K562 (cell line): Measurements from ENCODE around the gene WDR13. TPM values are rescaled to one million over a fixed set of nuclear protein-coding genes. Genes with fewer than 3 reads are reported as not detected.

Source experiments
- ELF4 ChIP-seq: fragments of 450-650 bp; formaldehyde crosslinking; IDR thresholded peaks from 2 replicates; pipeline ENCODE4 v1.4.0; 2022; ENCODE audit warnings: missing genetic modification characterization
- FOSL1 ChIP-seq: fragments of 200-800 bp; sonication (Bioruptor generic); conservative IDR thresholded peaks from 2 replicates; pipeline ENCODE4 v1.6.1; 2016; ENCODE audit warnings: missing genetic modification characterization, missing compliant biosample characterization
- FOXK2 ChIP-seq, 2 experiments: fragments of 450-650 bp; IDR thresholded peaks in 1 of 2; conservative IDR thresholded peaks in 1 of 2; 2 replicates each; pipeline ENCODE4 v1.6.1; 2016; ENCODE audit warnings: low read depth in 2 of 2, mild to moderate bottlenecking in 1 of 2
- KLF1 ChIP-seq: fragments of 450-650 bp; IDR thresholded peaks from 2 replicates; pipeline ENCODE4 v1.6.1; 2016; ENCODE audit warnings: missing genetic modification characterization, missing compliant biosample characterization
- MYNN ChIP-seq, 2 experiments: sonication (generic); formaldehyde crosslinking in 1 of 2; IDR thresholded peaks; 2 replicates each; pipeline versions ENCODE4 v1.5.0 to v1.6.1; 2016 to 2020; ENCODE audit warnings: antibody characterized with exemption in 1 of 2, missing genetic modification reagents in 1 of 2
- POLR2H ChIP-seq: IDR thresholded peaks from 2 replicates; pipeline ENCODE4 v1.6.1; 2016; ENCODE audit warnings: missing genetic modification characterization, low read depth, mild to moderate bottlenecking, control low read depth, missing compliant biosample characterization, moderate library complexity
- RFX1 ChIP-seq: fragments of 450-650 bp; IDR thresholded peaks from 2 replicates; pipeline ENCODE4 v1.6.1; 2016; ENCODE audit warnings: mild to moderate bottlenecking, moderate library complexity
- RNF2 ChIP-seq: sonication (generic); IDR thresholded peaks from 2 replicates; pipeline ENCODE4 v1.6.1; 2016
- SMARCB1 ChIP-seq: IDR thresholded peaks from 2 replicates; pipeline ENCODE4 v1.6.1; 2011; ENCODE audit warnings: improper control_type of control experiment, low read depth; ENCODE audit not compliant: insufficient read length
- ZBTB1 ChIP-seq: sonication (generic); formaldehyde crosslinking; IDR thresholded peaks from 2 replicates; pipeline ENCODE4 v1.8.1; 2023; ENCODE audit warnings: missing genetic modification reagents, low read depth, mild to moderate bottlenecking, borderline replicate concordance
- ZC3H4 ChIP-seq: sonication (generic); formaldehyde crosslinking; IDR thresholded peaks from 2 replicates; pipeline ENCODE4 v1.9.0; 2021; ENCODE audit warnings: missing genetic modification reagents, borderline replicate concordance
- polyA plus RNA-seq, 8 experiments: library from polyadenylated mRNA; depleted of rRNA in 4 of 8; stranded (reverse) in 5 of 8; unstranded in 3 of 8; fragments of >200 nt; fragmentation: Nextera tagmentation in 2 of 8; fragmentation: Illumina TruSeq in 1 of 8; extraction: Ambion mirVana in 2 of 8; extraction: Trizol in 1 of 8; gene quantifications; 2 replicates each; pipeline versions ENCODE4 v1.2.1 to v1.2.3, GENCODE V29; 2011 to 2014; ENCODE audit warnings: inconsistent platforms in 1 of 8, missing spikeins in 1 of 8
- total RNA-seq, 7 experiments: library from RNA; depleted of rRNA in 6 of 7; stranded (reverse); fragments of >200 nt in 6 of 7; fragmentation: Illumina TruSeq in 2 of 7; extraction: Trizol in 2 of 7; gene quantifications; 2 replicates each; pipeline versions ENCODE4 v1.2.1 to v1.2.3, GENCODE V29; 2011 to 2021; ENCODE audit warnings: low replicate concordance in 1 of 7
- TF ChIP-seq, protein P1 (sequence below): fragments of 450-650 bp; IDR thresholded peaks from 2 replicates; pipeline ENCODE4 v1.6.1; 2016; ENCODE audit warnings: borderline replicate concordance
- TF ChIP-seq, protein P2 (sequence below): fragments of 450-650 bp; formaldehyde crosslinking; IDR thresholded peaks from 2 replicates; pipeline ENCODE4 v1.4.0; 2020; ENCODE audit warnings: mild to moderate bottlenecking, moderate library complexity
- TF ChIP-seq, protein P3 (sequence below), 2 experiments: fragments of 450-650 bp; IDR thresholded peaks; 2 replicates each; pipeline ENCODE4 v1.6.1; 2016
- TF ChIP-seq, protein P4 (sequence below), 2 experiments: fragments of 450-650 bp; IDR thresholded peaks; 2 replicates each; pipeline ENCODE4 v1.6.1; 2018; ENCODE audit warnings: mild to moderate bottlenecking in 2 of 2, low read depth in 1 of 2; ENCODE audit not compliant: partially characterized antibody in 2 of 2
- TF ChIP-seq, protein P5 (sequence below): sonication (generic); formaldehyde crosslinking; IDR thresholded peaks from 2 replicates; pipeline ENCODE4 v1.9.0; 2022; ENCODE audit warnings: mild to moderate bottlenecking, missing genetic modification reagents

WDR13 gene
- total and polyA plus RNA-seq, 9 of the 15 experiments (the other 6 are each of a cell fraction or from before 2014, with no cell fraction given) = 7.4 to 70.5 (median 31.4) TPM

DNA sequence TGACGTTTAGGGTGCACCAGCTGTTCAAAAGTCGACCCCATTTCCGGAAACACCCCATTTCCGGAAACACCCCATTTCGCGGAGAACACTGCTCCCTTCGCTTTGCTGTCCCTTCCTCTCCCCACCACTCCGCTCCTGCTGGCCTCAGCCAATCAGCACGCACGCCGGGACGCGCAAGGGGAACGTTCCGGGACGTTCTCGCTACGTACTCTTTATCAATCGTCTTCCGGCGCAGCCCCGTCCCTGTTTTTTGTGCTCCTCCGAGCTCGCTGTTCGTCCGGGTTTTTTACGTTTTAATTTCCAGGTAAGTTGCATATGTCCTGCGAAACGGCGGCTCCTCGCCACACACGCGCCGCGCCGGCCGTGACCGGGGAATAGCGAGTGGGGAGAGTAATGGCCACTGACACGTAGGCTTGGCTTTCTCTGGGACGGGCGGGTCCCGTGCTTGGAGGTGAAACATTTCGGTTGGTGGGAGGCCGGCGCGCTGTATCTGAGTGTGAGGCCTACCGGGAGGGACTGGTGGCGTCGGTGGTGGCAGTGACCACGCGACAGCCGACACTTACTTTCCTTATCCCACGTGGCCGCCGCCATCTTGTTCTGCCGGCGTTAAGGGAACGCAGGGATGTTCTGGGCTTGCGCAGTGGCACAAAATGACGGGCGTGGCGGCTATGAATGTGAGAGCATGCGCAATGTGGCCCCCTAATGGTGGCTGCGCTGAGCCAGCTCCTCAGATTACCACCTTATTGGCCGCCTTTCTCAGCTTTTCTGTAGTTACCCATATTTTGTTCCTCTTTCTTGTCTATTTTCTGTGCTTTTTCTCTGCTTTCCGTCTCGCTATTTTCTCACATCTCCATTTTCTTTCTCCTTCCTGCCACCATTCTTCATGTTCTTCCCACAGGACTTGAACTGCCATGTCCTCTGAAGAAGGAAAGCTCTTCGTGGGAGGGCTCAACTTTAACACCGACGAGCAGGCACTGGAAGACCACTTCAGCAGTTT lies 22.7 kb upstream of the WDR13 start, which contains the start of gene RBM3 (continued):
- peak; percentile 99 for TF ChIP-seq KLF1 (tag)
- no peak; the same call in 1 of the 2 replicates for TF ChIP-seq FOSL1 (tag)
- TF ChIP-seq POLR2H = peak; percentile 93
- TF ChIP-seq, protein P1, sequence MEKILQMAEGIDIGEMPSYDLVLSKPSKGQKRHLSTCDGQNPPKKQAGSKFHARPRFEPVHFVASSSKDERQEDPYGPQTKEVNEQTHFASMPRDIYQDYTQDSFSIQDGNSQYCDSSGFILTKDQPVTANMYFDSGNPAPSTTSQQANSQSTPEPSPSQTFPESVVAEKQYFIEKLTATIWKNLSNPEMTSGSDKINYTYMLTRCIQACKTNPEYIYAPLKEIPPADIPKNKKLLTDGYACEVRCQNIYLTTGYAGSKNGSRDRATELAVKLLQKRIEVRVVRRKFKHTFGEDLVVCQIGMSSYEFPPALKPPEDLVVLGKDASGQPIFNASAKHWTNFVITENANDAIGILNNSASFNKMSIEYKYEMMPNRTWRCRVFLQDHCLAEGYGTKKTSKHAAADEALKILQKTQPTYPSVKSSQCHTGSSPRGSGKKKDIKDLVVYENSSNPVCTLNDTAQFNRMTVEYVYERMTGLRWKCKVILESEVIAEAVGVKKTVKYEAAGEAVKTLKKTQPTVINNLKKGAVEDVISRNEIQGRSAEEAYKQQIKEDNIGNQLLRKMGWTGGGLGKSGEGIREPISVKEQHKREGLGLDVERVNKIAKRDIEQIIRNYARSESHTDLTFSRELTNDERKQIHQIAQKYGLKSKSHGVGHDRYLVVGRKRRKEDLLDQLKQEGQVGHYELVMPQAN = peak; percentile 97
- TF ChIP-seq MYNN (IDR thresholded peaks at IDR 0.05) = peak; percentile 57; the same call in 1 of the 2 replicates
- no peak for TF ChIP-seq MYNN (CRISPR knock-in tag; IDR thresholded peaks at IDR 0.05)
- no peak for TF ChIP-seq SMARCB1
- TF ChIP-seq FOXK2 (conservative IDR thresholded peaks at IDR 0.05 in 1 of 2, IDR thresholded peaks at IDR 0.05 in 1 of 2; ENCODE audit: low read depth in 2 of 2) = peak; percentile 98 to 100
- TF ChIP-seq RFX1 = 0 out of 2 replicates have a peak, but pooled peaks have one; percentile 26
- TF ChIP-seq, protein P2, sequence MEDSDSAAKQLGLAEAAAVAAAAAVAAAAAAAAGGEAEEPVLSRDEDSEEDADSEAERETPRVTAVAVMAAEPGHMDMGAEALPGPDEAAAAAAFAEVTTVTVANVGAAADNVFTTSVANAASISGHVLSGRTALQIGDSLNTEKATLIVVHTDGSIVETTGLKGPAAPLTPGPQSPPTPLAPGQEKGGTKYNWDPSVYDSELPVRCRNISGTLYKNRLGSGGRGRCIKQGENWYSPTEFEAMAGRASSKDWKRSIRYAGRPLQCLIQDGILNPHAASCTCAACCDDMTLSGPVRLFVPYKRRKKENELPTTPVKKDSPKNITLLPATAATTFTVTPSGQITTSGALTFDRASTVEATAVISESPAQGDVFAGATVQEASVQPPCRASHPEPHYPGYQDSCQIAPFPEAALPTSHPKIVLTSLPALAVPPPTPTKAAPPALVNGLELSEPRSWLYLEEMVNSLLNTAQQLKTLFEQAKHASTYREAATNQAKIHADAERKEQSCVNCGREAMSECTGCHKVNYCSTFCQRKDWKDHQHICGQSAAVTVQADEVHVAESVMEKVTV (CRISPR knock-in tag) = 0 out of 2 replicates have a peak, but pooled peaks have one; percentile 6
- TF ChIP-seq, protein P3, sequence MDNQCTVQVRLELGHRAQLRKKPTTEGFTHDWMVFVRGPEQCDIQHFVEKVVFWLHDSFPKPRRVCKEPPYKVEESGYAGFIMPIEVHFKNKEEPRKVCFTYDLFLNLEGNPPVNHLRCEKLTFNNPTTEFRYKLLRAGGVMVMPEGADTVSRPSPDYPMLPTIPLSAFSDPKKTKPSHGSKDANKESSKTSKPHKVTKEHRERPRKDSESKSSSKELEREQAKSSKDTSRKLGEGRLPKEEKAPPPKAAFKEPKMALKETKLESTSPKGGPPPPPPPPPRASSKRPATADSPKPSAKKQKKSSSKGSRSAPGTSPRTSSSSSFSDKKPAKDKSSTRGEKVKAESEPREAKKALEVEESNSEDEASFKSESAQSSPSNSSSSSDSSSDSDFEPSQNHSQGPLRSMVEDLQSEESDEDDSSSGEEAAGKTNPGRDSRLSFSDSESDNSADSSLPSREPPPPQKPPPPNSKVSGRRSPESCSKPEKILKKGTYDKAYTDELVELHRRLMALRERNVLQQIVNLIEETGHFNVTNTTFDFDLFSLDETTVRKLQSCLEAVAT (IDR thresholded peaks at IDR 0.05) = peak; percentile 19 to 40; a peak in 1 of 4 replicates
- TF ChIP-seq, protein P4, sequence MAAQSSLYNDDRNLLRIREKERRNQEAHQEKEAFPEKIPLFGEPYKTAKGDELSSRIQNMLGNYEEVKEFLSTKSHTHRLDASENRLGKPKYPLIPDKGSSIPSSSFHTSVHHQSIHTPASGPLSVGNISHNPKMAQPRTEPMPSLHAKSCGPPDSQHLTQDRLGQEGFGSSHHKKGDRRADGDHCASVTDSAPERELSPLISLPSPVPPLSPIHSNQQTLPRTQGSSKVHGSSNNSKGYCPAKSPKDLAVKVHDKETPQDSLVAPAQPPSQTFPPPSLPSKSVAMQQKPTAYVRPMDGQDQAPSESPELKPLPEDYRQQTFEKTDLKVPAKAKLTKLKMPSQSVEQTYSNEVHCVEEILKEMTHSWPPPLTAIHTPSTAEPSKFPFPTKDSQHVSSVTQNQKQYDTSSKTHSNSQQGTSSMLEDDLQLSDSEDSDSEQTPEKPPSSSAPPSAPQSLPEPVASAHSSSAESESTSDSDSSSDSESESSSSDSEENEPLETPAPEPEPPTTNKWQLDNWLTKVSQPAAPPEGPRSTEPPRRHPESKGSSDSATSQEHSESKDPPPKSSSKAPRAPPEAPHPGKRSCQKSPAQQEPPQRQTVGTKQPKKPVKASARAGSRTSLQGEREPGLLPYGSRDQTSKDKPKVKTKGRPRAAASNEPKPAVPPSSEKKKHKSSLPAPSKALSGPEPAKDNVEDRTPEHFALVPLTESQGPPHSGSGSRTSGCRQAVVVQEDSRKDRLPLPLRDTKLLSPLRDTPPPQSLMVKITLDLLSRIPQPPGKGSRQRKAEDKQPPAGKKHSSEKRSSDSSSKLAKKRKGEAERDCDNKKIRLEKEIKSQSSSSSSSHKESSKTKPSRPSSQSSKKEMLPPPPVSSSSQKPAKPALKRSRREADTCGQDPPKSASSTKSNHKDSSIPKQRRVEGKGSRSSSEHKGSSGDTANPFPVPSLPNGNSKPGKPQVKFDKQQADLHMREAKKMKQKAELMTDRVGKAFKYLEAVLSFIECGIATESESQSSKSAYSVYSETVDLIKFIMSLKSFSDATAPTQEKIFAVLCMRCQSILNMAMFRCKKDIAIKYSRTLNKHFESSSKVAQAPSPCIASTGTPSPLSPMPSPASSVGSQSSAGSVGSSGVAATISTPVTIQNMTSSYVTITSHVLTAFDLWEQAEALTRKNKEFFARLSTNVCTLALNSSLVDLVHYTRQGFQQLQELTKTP (IDR thresholded peaks at IDR 0.05; ENCODE audit: low read depth in 1 of 2, partially characterized antibody in 2 of 2) = peak in 1 of 2 experiments; percentile 22
- peak; percentile 80 for TF ChIP-seq RNF2
- no peak for TF ChIP-seq ZBTB1
- peak; percentile 92 for TF ChIP-seq ELF4 (CRISPR knock-in tag)
- TF ChIP-seq ZC3H4 (CRISPR knock-in tag) = peak; percentile 94
- TF ChIP-seq, protein P5, sequence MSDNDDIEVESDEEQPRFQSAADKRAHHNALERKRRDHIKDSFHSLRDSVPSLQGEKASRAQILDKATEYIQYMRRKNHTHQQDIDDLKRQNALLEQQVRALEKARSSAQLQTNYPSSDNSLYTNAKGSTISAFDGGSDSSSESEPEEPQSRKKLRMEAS (CRISPR knock-in tag) = peak; percentile 98
